NCI-H1048 (cell line): ENCODE measurements around the gene NOD1.
A peak's percentile ranks its signal among the peaks of the same experiment; 100 is the strongest.
"Not testable (repeated sequence)": the region's sequence is repeated elsewhere in the genome, so short reads cannot be mapped to it uniquely, and the experiment has no call there.

Experiments used
- DNase-seq: peaks from one replicate; lab custom pipeline; 2025; lab: John Stamatoyannopoulos, UW

NOD1 gene, protein sequence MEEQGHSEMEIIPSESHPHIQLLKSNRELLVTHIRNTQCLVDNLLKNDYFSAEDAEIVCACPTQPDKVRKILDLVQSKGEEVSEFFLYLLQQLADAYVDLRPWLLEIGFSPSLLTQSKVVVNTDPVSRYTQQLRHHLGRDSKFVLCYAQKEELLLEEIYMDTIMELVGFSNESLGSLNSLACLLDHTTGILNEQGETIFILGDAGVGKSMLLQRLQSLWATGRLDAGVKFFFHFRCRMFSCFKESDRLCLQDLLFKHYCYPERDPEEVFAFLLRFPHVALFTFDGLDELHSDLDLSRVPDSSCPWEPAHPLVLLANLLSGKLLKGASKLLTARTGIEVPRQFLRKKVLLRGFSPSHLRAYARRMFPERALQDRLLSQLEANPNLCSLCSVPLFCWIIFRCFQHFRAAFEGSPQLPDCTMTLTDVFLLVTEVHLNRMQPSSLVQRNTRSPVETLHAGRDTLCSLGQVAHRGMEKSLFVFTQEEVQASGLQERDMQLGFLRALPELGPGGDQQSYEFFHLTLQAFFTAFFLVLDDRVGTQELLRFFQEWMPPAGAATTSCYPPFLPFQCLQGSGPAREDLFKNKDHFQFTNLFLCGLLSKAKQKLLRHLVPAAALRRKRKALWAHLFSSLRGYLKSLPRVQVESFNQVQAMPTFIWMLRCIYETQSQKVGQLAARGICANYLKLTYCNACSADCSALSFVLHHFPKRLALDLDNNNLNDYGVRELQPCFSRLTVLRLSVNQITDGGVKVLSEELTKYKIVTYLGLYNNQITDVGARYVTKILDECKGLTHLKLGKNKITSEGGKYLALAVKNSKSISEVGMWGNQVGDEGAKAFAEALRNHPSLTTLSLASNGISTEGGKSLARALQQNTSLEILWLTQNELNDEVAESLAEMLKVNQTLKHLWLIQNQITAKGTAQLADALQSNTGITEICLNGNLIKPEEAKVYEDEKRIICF

DNA sequence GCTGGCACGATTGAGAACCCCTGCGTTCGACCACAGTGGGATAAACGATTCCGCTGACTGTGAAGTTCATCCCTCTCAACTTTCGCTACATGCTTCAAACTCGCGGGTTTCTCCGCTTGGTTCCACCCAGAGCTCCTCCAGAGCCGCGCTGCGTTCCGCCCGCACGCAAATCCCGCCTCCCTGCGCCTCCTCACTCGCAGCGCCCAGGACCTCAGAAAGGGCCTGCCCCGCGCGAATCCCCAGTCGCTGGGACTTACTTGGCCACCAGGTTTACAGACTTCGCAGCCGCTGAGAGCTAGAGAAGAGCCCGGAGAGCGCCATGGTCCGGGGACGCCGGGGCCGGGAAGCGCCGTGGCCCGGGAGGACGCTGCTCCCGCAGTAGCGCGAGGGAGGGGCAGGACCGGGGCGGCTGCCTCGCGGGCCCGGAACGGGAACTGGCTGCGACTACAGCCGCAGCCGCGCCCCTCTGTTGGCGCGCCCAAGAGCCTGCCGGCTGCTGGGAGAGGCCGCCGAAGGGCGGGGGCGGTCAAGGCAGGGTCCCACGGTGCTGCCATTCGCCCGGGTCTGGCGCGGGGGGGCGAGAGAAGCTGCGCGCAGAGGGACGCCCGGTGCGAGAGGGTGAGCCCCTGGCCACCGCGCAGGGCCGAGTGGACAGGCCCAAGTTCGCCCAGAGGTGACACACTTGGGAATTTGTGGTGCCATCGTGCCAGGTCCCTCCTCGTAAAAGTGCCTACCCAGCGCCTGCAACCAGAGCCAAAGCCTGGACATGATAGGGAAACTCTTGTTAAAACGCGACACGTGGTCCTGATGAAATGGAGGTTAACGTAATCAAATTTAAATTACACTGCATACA, at the start of gene NOD1:
TSS of gene NOD1 (minus strand) at position 436 of the 853 bp plus-strand sequence. CDS start 21,863 bp downstream, outside the sequence.
- no peak for DNase-seq

GRCh38 chr7:30527297-30527696, 48.7 kb upstream of the NOD1 start:
- not testable (repeated sequence) for DNase-seq

DNA sequence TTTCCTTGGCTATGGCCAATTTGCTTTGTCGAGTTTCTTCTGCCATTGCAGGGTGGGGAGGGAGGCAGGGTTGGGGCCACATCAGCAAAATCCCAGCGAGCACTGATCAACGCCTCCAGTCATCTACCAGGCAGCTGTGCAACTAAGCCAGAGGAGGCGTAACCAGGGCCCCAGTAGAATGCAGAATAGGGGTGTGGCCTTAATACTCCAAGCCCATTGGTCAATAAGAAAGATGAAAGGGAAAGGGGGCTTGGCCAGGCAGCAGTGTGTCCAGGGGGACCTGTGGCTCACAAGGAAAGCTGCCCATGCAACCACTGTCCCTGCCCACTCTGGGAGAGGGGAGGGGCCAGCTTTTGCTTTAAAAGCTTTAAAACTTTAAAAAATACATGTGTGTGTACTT, 47.6 kb upstream of the NOD1 start:
- DNase-seq: no peak

DNA sequence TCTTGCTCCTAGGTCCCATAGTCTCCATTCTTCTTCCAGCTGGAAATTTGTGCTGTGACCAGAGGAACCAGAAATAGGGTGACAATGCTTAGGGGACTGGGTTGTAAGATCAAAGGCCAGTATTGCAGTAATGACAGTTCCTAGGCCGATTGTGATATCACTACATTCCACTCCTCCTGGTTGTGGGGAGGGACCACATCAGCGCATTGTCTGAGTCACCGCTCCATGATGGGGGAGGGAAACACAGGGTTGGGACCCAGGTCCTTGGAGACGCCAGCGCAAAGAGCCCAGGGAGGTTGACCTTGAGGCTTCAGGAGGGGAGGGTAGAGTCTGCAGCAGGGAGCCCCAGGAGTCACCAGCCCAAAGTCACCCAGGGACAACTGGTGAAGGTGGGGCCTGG, 46.8 kb upstream of the NOD1 start:
- DNase-seq: no peak

DNA sequence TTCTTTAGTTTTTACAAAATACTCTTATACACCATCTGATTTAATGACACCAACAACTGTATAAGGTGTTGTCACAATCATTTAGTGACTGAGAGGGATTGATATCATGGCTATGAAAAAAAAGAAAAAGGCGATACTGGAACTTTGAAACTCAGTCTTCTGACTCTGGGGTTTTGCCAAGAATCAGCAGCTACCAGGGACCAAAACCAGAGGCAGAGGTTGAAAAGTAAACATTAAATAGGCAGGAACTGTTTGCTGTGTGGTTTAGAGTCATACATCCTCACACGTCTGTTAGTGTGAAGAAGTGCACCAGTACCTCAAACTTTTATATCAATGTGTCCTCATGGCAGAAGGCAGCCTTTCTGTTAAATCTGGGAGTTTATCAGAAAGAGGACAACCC, 46.0 kb upstream of the NOD1 start:
- no peak for DNase-seq

- no peak for DNase-seq
Measured at GRCh38 chr7:30523466-30523865, 44.9 kb upstream of the NOD1 start.

GRCh38 chr7:30522159-30522558, 43.6 kb upstream of the NOD1 start:
- DNase-seq: no peak

- no peak for DNase-seq
Measured at GRCh38 chr7:30521532-30521931, 42.9 kb upstream of the NOD1 start.

DNA sequence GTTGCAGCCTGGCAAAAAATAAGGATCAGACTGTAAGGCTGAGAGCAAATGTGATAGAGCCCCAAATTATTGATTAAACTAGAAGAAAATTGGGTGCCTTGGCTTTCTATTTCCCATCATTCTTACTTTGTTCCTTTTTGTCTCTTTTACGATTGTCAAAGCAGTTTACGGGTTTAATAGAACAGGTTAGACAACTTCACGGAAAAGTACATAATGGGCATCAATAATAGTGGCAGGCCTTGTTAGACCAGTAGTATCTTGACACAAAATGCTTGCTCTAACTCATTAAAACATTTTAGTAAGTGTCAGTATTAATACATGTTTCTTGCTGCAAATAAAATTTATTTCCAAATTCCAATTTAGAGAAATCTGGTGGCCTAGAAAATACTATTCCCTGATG, 40.5 kb upstream of the NOD1 start:
- no peak for DNase-seq

DNA sequence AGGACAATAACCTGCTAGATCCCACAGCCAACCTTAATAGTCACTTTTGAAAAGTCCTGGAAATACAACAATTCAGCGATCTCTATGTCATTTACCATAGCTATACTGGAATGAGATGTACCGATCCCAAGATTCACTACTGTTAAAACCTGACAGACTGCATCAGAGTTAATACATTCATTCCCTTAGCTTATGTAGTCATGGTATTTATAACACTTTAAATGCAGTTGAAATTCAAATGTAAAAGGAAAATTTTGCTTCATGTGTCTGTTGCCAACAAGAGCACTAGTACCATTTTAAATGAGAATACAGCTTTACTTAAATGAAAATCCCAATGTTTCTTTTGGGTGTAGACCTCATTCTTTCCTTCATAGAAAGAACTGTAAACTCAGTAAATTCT, 37.2 kb upstream of the NOD1 start:
- DNase-seq: no peak

DNA sequence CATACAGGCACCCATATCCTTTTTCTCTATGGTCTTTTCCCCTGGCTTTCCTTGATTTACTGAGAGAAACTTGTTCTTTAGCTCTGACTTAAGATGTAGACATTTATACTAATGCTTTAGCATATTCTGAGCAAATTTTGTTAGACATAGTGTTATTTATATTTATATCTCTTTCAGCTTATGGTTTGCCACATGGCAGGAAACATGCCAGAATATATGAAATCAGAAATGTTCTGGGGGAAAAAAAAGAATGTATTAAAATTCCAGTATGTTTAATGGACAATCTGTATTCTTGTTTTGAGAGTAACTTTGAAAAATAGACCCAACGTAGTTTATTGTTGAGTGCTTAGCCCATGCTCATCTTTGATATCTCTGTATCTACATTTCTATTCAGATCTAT, 36.2 kb upstream of the NOD1 start:
- no peak for DNase-seq

DNA sequence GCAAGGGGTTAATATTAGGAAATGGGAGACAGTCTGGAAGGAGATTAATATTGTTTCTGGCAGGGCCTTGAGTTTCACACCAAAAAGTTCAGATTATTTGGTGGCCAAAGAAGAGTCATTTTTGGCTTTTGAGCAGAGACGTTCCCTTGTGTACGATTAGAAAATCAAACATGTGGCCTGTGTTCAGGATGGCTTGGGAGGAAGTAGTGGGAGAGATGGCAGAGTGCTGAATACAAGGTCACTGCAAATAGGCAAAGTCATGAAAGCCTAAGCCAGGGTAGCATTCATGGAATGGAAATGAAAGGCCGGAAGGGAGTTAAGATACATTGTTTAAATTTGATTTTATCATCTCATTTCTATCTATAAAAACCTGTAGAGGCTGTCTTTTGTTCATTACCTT, 35.6 kb upstream of the NOD1 start:
- DNase-seq: no peak

- no peak for DNase-seq
Measured at GRCh38 chr7:30513762-30514161, 35.2 kb upstream of the NOD1 start.

GRCh38 chr7:30511973-30512662, 33.5 kb upstream of the NOD1 start:
- no peak for DNase-seq

- no peak for DNase-seq
Measured at GRCh38 chr7:30511494-30511893, 32.9 kb upstream of the NOD1 start.

DNA sequence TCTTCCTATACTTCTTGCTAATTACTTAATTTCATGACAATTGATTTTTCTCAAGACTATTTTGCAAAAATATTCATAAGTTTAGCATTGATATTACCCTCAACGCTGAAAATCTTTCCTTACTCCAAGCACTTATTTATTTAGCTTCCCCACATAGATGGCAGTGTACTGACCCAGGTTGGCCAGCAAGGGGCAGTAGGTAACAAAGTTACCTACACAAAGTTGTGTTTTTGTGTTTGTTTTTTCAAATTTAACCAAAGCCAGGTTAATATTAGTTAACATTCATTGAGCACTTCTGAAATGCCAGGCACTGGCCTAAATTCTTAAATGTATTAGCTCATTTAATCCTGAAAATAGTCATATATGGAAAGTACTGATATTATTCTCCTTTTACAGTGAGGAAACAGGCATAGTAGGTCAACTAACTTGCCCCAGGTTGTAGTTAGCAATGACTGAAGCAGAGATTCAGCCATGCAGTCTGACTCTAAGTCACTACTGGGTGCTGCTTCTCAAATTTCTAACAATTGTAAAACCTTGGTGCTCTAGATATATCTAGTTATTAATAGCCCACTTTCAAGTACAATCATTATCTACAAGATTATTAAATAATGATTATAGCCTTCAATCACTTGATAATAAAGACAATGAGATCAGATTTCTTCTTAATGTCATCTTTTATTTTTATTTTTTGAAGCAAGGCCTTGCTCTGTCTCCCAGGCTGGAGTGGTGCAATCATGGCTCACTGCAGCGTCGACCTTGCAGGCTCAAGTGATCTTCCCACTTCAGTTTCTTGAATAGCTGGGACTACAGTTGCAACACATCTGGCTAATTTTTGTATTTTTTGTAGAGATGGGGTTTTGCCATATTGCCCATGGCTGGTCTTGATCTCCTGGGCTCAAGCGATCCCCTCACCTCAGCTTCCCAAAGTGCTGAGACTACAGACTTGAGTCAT, 31.8 kb upstream of the NOD1 start:
- peak; percentile 28 for DNase-seq

DNA sequence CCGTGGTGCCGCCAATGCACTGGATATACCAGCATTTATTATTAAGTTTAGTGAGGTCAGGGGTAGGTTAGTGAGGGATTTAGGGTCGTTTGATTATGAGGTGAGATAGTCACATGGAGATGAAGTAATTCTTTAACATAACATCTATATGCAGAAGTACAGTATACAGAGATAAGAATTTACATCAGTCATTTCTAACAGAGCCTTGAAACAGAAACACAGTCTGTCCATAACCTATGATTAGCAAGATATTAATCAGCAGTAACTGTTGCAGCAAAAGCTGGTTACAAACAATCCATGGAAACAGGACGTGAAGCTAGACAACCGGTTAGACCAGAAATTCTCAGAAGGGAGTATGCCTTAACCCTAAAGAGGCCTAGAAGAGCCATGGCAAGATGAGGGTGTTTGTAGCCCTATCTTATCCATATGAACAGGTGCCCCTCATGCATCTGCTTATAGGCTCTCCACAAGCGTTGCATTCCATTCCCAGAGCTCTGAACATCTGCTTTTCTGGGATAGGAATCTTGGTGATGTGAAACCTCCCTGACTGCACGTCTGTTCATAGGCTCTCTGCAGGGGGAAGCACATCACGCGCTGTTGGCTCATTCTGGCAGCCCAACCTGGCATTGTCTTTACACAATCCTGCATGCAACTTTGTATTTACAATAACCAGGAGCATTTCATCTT, 30.7 kb upstream of the NOD1 start:
- not testable (repeated sequence) for DNase-seq

GRCh38 chr7:30507346-30507900, 28.8 kb upstream of the NOD1 start:
- DNase-seq: not testable (repeated sequence)

- DNase-seq: no peak
Measured at GRCh38 chr7:30505174-30505697, 26.7 kb upstream of the NOD1 start.
